ENCODE results near the gene PPP2R5C.

DNA sequence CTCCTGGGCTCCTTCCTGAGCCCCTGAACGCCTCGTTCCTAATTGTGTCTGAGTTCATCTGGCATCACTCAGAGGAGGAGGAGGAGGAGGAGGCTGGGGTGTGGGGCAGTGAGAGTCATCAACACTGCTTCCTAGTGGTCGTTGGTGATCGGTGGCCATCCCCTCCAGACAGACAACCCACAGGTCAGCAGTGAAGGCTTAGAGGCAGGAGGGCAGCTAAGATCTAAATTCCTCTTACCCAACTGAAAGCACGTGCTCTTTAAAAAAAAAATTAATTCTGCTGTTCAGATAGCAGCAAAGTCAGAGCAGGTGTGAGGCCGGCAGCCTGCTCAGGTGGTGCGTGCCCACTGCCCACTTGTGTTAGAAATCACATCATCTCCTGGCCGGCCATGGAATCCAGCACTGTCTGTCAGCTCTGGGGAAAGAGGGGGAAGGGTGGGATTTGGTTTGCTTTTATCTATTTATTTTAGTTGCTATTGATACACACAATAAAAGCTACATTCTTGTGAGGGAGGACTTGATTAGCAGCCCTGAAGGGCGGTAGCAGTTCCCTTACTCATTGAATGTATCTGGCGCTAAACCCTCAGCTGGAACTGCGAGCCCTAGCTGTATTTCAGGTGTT lies 46.6 kb downstream of the PPP2R5C start:
- TF ChIP-seq, protein P1, sequence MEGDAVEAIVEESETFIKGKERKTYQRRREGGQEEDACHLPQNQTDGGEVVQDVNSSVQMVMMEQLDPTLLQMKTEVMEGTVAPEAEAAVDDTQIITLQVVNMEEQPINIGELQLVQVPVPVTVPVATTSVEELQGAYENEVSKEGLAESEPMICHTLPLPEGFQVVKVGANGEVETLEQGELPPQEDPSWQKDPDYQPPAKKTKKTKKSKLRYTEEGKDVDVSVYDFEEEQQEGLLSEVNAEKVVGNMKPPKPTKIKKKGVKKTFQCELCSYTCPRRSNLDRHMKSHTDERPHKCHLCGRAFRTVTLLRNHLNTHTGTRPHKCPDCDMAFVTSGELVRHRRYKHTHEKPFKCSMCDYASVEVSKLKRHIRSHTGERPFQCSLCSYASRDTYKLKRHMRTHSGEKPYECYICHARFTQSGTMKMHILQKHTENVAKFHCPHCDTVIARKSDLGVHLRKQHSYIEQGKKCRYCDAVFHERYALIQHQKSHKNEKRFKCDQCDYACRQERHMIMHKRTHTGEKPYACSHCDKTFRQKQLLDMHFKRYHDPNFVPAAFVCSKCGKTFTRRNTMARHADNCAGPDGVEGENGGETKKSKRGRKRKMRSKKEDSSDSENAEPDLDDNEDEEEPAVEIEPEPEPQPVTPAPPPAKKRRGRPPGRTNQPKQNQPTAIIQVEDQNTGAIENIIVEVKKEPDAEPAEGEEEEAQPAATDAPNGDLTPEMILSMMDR (IDR thresholded peaks at IDR 0.05), result no peak
- no peak for TF ChIP-seq POLR2A (IDR thresholded peaks at IDR 0.05)
- TF ChIP-seq EP300 (IDR thresholded peaks at IDR 0.05), result no peak
- TF ChIP-seq POLR2AphosphoS5 (IDR thresholded peaks at IDR 0.05), result no peak
